CD4-positive, CD25-positive, alpha-beta regulatory T cell (primary cell): ENCODE data around the gene NKX6-1. TPM values are rescaled to one million over a fixed set of nuclear protein-coding genes. Genes with fewer than 3 reads are reported as not detected.

Experiments used
- ATAC-seq, 2 donors: fragments of 150-1000 bp; cut with Tn5 transposase; one replicate each; pipeline ENCODE4 v1.10.0; 2021; ENCODE audit warnings: low read depth in 2 of 2, moderate number of reproducible peaks in 2 of 2, moderate library complexity in 1 of 2
- DNase-seq, 3 donors: peaks; one replicate each; pipeline versions ENCODE4 v3.0.0 to v3.0.0-alpha.2; 2012 to 2022; ENCODE audit warnings: mixed read lengths in 1 of 3
- H3K27ac ChIP-seq: one replicate; pipeline ENCODE4 v1.7.0; 2013; ENCODE audit warnings: mild to moderate bottlenecking, low read length; ENCODE audit not compliant: insufficient read depth, poor library complexity, severe bottlenecking
- H3K27me3 ChIP-seq: one replicate; pipeline ENCODE4 v1.7.0; 2013; ENCODE audit warnings: low read length; ENCODE audit not compliant: control insufficient read depth, insufficient read depth
- H3K36me3 ChIP-seq: one replicate; pipeline ENCODE4 v1.7.0; 2013; ENCODE audit warnings: mild to moderate bottlenecking, low read length, moderate library complexity; ENCODE audit not compliant: control insufficient read depth, insufficient read depth
- H3K4me1 ChIP-seq: 2 replicates; pipeline ENCODE4 v1.7.0; 2013; ENCODE audit warnings: mild to moderate bottlenecking, low read length; ENCODE audit not compliant: insufficient read depth, control insufficient read depth, poor library complexity, severe bottlenecking
- H3K4me3 ChIP-seq: one replicate; pipeline ENCODE4 v1.7.0; 2013; ENCODE audit warnings: low read depth, mild to moderate bottlenecking, low read length, moderate library complexity
- H3K9me3 ChIP-seq, 2 experiments: 1 replicate in 1 of 2; 2 replicates in 1 of 2; pipeline ENCODE4 v1.7.0; 2013; ENCODE audit warnings: low read length in 2 of 2, mild to moderate bottlenecking in 1 of 2, moderate library complexity in 1 of 2; ENCODE audit not compliant: control insufficient read depth in 2 of 2
- H3K27ac Mint-ChIP-seq, 3 donors: one replicate each; pipeline ENCODE4 v1.8.0; 2020 to 2022; ENCODE audit warnings: mild to moderate bottlenecking in 3 of 3, mixed read lengths in 3 of 3, moderate library complexity in 2 of 3
- H3K27me3 Mint-ChIP-seq: one replicate; pipeline ENCODE4 v1.8.0; 2022; ENCODE audit warnings: mild to moderate bottlenecking, mixed read lengths
- H3K36me3 Mint-ChIP-seq: one replicate; pipeline ENCODE4 v1.8.0; 2020; ENCODE audit warnings: mixed read lengths
- H3K4me1 Mint-ChIP-seq, 4 donors: one replicate each; pipeline ENCODE4 v1.8.0; 2020 to 2022; ENCODE audit warnings: mixed read lengths in 4 of 4, mild to moderate bottlenecking in 1 of 4
- H3K4me3 Mint-ChIP-seq, 4 donors: one replicate each; pipeline ENCODE4 v1.8.0; 2020 to 2022; ENCODE audit warnings: mild to moderate bottlenecking in 4 of 4, mixed read lengths in 4 of 4, moderate library complexity in 3 of 4
- H3K9me3 Mint-ChIP-seq, 7 donors: one replicate each; pipeline ENCODE4 v1.8.0; 2020 to 2022; ENCODE audit warnings: mixed read lengths in 7 of 7, mild to moderate bottlenecking in 3 of 7, moderate library complexity in 2 of 7
- polyA plus RNA-seq, 4 donors: library from polyadenylated mRNA; unstranded; fragments of 300-500 nt; fragmentation: Illumina TruSeq; gene quantifications; one replicate each; pipeline ENCODE4 v1.2.3, GENCODE V29; 2021
- total RNA-seq: library from RNA; stranded (reverse); gene quantifications from one replicate; pipeline ENCODE4 v1.2.3, GENCODE V29; 2022

NKX6-1 gene
- total and polyA plus RNA-seq, 5 donors from 2014 or later = not detected

DNA sequence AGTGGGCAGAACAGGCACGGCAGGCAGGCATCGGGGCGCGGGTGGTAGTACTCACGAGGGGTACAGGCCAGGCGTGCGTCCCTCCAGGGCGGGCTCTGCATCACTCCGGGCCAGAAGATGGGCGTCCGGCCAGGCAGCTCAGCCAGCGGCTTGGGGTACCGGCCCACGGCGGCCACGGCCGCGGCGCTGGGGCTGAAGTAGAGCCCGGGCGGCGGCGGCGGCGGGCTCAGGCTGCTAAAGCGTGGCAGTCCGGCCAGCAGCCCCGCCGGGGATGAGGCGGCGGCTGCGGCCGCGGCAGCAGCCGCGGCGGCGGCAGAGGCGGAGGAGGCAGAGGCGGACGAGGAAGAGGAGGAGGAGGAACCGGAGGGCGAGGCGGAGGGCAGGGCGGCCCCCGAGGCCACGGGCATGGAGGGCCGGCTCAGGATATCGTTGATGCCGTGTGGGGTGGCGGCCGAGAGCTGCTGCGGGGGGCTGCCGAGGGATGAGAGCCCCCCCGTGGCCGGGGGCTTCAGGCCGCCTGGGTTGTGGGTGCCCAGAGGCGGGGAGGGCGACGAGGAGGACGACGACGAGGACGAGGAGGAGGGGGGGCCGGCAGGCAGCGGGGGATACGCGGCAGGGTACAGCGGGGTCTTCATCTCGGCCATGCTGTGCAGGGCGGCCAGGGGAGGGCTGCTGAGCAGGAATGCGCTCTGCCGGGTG is 1.4 kb downstream of the NKX6-1 start:
- Mint-ChIP-seq H3K27me3 (peaks cover 88% of the 10 kb centered on the region), H3K36me3 (peaks cover 3% of the 10 kb centered on the region), H3K4me3 (peak overlapping the region in 1 of 4 donors; percentile 76), H3K9me3 (peaks cover 0 to 24% (median 4%) of the 10 kb centered on the region in 7 donors), H3K27ac (no peak overlapping the region), H3K4me1 (peaks cover 4 to 31% (median 6%) of the 10 kb centered on the region in 4 donors)
- no peak overlapping the region for H3K27ac ChIP-seq
- peaks cover 40% of the 10 kb centered on the region for H3K27me3 ChIP-seq
- no peak overlapping the region for H3K4me3 ChIP-seq
- H3K36me3 ChIP-seq = no peaks in the 10 kb centered on the region
- ATAC-seq = no peak
- H3K9me3 ChIP-seq = peaks cover 6 to 10% of the 10 kb centered on the region in 2 experiments
- H3K4me1 ChIP-seq = peaks cover 28% of the 10 kb centered on the region
- DNase-seq = no peak

DNA sequence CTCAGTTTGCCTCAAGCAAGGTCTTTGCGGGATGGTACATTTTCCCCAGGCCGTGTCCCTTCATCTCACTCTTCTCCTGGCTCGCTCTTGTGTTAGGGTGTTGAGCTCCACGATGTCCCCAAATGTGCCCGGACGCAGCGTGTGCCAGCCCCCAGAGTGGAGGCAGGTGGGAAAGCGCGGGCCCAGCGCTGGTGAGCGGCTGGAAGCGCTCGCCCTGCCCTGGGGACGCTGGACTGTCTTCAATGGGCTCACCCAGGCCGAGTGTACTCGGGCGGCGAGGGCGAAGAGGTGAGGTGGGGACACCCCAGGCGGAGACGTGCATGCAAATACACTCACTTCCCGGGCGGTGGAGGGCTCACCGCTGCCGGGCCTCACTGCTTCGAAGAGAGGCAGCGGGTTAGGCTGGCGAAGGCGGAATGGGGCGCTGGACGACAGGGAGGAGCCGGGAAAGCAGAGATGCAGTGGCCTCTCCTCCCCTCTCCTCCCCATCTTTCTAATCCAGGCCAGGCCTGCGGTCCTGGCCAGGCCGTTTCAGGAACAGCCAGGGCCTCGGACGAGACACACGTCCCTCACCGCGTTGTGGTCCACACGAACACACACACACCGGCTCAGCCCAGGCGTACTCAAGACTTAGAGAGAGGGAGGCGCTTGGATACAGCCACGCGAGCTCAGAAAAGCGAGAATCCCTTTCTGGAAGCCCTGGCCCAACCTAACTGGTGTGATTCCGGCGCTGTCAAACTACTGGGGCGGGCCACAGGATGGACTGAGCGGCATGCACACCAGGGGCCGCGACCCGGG is 2.2 kb downstream of the NKX6-1 start:
- H3K9me3 ChIP-seq = peaks cover 6 to 10% of the 10 kb centered on the region in 2 experiments
- H3K4me1 ChIP-seq = peaks cover 28% of the 10 kb centered on the region
- Mint-ChIP-seq H3K36me3 (peaks cover 3% of the 10 kb centered on the region), H3K4me1 (peaks cover 4 to 34% (median 6%) of the 10 kb centered on the region in 4 donors), H3K27ac (peak overlapping the region in 1 of 3 donors; percentile 43), H3K27me3 (peaks cover 88% of the 10 kb centered on the region), H3K4me3 (peak overlapping the region in 2 of 4 donors; percentile 63 to 76), H3K9me3 (peaks cover 0 to 21% (median 4%) of the 10 kb centered on the region in 7 donors)
- peaks cover 37% of the 10 kb centered on the region for H3K27me3 ChIP-seq
- ATAC-seq (no peak), DNase-seq (no peak)
- no peaks in the 10 kb centered on the region for H3K36me3 ChIP-seq
- no peak overlapping the region for H3K27ac ChIP-seq
- H3K4me3 ChIP-seq = no peak overlapping the region

DNA sequence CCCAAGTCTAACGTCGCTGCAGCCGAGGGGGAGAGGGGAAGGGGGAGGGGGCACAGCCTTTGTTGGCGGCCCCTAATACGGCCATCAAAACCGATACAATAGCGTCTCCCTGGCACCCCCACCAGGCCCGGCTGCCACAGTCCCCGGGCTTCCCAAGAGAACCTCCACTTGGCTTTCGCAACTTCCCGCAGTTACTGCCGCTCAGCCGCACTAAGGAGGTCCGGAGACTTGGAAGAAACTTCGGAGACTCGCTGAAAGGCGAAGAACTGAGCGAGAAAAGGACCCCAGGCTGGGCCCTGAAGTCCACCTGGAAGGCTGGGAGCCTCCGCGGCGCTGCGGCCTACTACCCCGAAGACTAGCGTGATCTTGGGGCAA is 2.8 kb downstream of the NKX6-1 start:
- Histone ChIP-seq H3K27me3 (peaks cover 35% of the 10 kb centered on the region), H3K4me1 (peaks cover 28% of the 10 kb centered on the region), H3K27ac (no peak overlapping the region), H3K4me3 (no peak overlapping the region), H3K9me3 (peaks cover 10% of the 10 kb centered on the region in 2 experiments), H3K36me3 (no peaks in the 10 kb centered on the region)
- Mint-ChIP-seq H3K9me3 (peaks cover 0 to 17% (median 4%) of the 10 kb centered on the region in 7 donors), H3K27me3 (peaks cover 88% of the 10 kb centered on the region), H3K27ac (no peak overlapping the region), H3K36me3 (peaks cover 3% of the 10 kb centered on the region), H3K4me1 (peaks cover 4 to 34% (median 6%) of the 10 kb centered on the region in 4 donors), H3K4me3 (peak overlapping the region in 1 of 4 donors; percentile 13)
- DNase-seq (no peak), ATAC-seq (no peak)

DNA sequence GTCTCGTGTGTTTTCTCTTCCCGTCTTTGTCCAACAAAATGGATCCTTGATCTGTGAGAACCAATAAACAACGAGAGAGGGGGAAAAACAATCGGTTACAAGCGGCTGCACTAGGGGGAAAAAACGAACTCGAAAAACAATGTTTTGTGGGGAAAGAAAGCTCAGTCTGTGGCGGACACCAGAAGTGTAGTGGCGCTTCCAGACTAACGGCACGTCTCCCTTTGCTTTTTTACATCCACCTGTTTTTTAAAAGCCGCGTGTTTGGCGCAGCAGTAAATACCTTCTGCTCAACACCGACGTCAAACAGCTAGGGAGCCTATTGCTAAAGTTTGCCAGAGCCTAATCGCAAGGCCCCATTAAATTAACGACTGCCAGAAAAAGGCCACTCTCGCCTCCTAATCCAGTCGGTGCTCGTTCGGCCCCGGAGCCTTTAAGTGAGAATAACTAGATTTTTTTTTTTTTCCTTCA is 3.3 kb downstream of the NKX6-1 start:
- Mint-ChIP-seq H3K4me1 (peaks cover 4 to 34% (median 6%) of the 10 kb centered on the region in 4 donors), H3K9me3 (peaks cover 0 to 17% (median 6%) of the 10 kb centered on the region in 7 donors), H3K4me3 (peak overlapping the region in 2 of 4 donors; percentile 13 to 26), H3K36me3 (peaks cover 3% of the 10 kb centered on the region), H3K27me3 (peaks cover 88% of the 10 kb centered on the region), H3K27ac (peak overlapping the region in 1 of 3 donors; percentile 51)
- Histone ChIP-seq H3K4me1 (peaks cover 28% of the 10 kb centered on the region), H3K27ac (no peak overlapping the region), H3K9me3 (peaks cover 10% of the 10 kb centered on the region in 2 experiments), H3K27me3 (peaks cover 31% of the 10 kb centered on the region), H3K4me3 (no peak overlapping the region), H3K36me3 (no peaks in the 10 kb centered on the region)
- DNase-seq (no peak), ATAC-seq (no peak)

DNA sequence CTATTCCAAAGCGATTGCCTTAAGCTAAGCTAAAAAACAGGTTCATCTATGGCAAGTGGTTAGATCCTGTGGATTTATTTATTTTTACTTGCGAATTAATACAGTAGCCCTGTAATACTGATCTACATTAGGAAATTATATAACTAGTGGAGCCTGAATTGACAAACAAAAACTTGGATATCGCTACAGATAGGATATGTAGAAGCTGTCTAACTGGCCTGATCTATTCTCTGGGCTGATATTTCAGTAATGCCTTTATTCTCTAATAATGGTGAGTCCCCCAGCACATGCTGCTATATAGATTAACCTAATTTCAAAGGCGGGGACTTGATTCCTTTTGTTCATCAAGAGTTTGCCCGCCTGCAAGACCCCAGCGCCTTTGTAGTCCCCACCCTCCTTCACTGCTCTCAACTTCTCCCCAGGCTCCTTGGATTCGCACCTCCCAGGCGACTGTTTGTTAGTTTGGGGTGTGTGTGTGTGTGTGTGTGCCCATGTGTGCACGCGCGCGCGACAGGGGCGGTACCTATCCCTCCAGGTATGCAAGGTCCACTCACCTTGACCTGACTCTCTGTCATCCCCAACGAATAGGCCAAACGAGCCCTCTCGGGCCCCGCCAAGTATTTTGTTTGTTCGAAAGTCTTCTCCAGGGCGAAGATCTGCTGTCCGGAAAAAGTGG is 3.8 kb downstream of the NKX6-1 start:
- Histone ChIP-seq H3K27me3 (peaks cover 27% of the 10 kb centered on the region), H3K4me3 (no peak overlapping the region), H3K9me3 (peaks cover 10% of the 10 kb centered on the region in 2 experiments), H3K4me1 (peaks cover 28% of the 10 kb centered on the region), H3K36me3 (no peaks in the 10 kb centered on the region), H3K27ac (no peak overlapping the region)
- H3K27ac Mint-ChIP-seq = no peak overlapping the region
- peaks cover 0 to 34% (median 4%) of the 10 kb centered on the region in 4 donors for H3K4me1 Mint-ChIP-seq
- no peak for DNase-seq
- no peak for ATAC-seq
- peak overlapping the region in 2 of 4 donors; percentile 13 to 26 for H3K4me3 Mint-ChIP-seq
- H3K9me3 Mint-ChIP-seq = peaks cover 0 to 17% (median 4%) of the 10 kb centered on the region in 7 donors
- peaks cover 88% of the 10 kb centered on the region for H3K27me3 Mint-ChIP-seq
- peaks cover 3% of the 10 kb centered on the region for H3K36me3 Mint-ChIP-seq

DNA sequence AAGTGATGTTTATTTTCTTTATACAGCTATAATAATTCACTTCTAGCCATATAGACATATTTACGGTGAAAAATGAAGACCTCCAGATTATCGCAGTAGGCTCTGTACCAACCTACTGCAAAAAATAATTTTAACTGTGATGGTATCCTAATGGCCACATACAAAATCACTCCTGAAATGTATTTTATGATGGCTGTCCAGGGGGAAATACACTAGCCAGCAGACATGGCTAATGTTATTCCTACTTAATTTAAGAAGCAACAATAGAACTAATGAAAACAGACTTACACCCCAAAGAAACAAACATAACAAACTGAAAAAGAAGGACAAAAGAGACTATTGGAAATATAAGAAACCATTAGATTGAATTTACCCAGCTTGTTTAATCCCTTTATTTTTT is 4.6 kb downstream of the NKX6-1 start:
- Histone ChIP-seq H3K36me3 (no peaks in the 10 kb centered on the region), H3K4me3 (no peak overlapping the region), H3K9me3 (peaks cover 7 to 10% of the 10 kb centered on the region in 2 experiments), H3K27ac (no peak overlapping the region), H3K27me3 (peaks cover 31% of the 10 kb centered on the region), H3K4me1 (peaks cover 27% of the 10 kb centered on the region)
- no peak for ATAC-seq
- H3K27me3 Mint-ChIP-seq = peaks cover 88% of the 10 kb centered on the region
- H3K27ac Mint-ChIP-seq = no peak overlapping the region
- H3K4me3 Mint-ChIP-seq = peak overlapping the region in 1 of 4 donors; percentile 65
- peaks cover 0 to 33% (median 3%) of the 10 kb centered on the region in 4 donors for H3K4me1 Mint-ChIP-seq
- peaks cover 0 to 17% (median 2%) of the 10 kb centered on the region in 7 donors for H3K9me3 Mint-ChIP-seq
- H3K36me3 Mint-ChIP-seq = peaks cover 3% of the 10 kb centered on the region
- DNase-seq = no peak

DNA sequence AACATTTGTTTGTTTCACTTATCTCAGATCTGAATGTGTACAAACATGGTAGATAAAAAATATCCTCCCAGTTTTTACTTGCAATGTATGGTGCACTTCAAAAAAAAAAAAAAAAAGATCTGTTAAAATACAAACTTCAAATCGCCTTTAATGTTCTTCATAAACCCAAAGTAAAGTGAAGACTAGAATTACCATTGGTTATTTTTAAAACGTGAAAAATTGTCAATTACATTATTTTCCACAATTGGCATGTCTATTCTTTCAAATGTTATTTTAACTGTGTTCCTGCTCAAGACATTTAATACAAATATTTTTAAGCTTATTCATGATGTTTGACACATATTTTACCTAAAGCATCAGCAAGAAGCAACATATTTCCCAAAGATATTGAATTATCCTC is 5.0 kb downstream of the NKX6-1 start:
- Histone ChIP-seq H3K4me3 (no peak overlapping the region), H3K4me1 (peaks cover 23% of the 10 kb centered on the region), H3K27ac (no peak overlapping the region), H3K36me3 (no peaks in the 10 kb centered on the region), H3K9me3 (peaks cover 7 to 10% of the 10 kb centered on the region in 2 experiments), H3K27me3 (peaks cover 31% of the 10 kb centered on the region)
- H3K27me3 Mint-ChIP-seq = peaks cover 87% of the 10 kb centered on the region
- no peak overlapping the region for H3K27ac Mint-ChIP-seq
- peaks cover 3% of the 10 kb centered on the region for H3K36me3 Mint-ChIP-seq
- H3K9me3 Mint-ChIP-seq = peaks cover 0 to 17% (median 2%) of the 10 kb centered on the region in 7 donors
- peaks cover 0 to 31% (median 3%) of the 10 kb centered on the region in 4 donors for H3K4me1 Mint-ChIP-seq
- DNase-seq = no peak
- peak overlapping the region in 1 of 4 donors; percentile 19 for H3K4me3 Mint-ChIP-seq
- no peak for ATAC-seq
